ENCODE data around the gene PEX5L.
"Not testable (repeated sequence)": the region's sequence is repeated elsewhere in the genome, so short reads cannot be mapped to it uniquely, and the experiment has no call there.

Gene PEX5L

GRCh38 chr3:180036671-180037455, at the start of gene PEX5L:
PEX5L (minus strand) TSS chr3:180036937; CDS start chr3:180036599, 338 bp downstream.
- DNase-seq, result no peak

- DNase-seq, result no peak
These were observed 48.5 kb upstream of the PEX5L start for GRCh38 chr3:180085122-180085710.

GRCh38 chr3:180082699-180083098, 46.0 kb upstream of the PEX5L start:
- DNase-seq, result no peak

- DNase-seq, result no peak
These were observed 41.9 kb upstream of the PEX5L start for GRCh38 chr3:180078592-180078991.

GRCh38 chr3:180073561-180073960, 36.8 kb upstream of the PEX5L start:
- DNase-seq, result no peak

- no peak for DNase-seq
These were observed 36.0 kb upstream of the PEX5L start for GRCh38 chr3:180072786-180073185.

GRCh38 chr3:180070925-180071324, 34.2 kb upstream of the PEX5L start:
- DNase-seq, result no peak

GRCh38 chr3:180068023-180068422, 31.3 kb upstream of the PEX5L start:
- no peak for DNase-seq

- DNase-seq, result no peak
These were observed 29.9 kb upstream of the PEX5L start for GRCh38 chr3:180066598-180066997.

GRCh38 chr3:180063783-180064182, 27.0 kb upstream of the PEX5L start:
- no peak for DNase-seq

GRCh38 chr3:180062771-180063170, 26.0 kb upstream of the PEX5L start:
- DNase-seq, result no peak

GRCh38 chr3:180059356-180059755, 22.6 kb upstream of the PEX5L start:
- DNase-seq, result no peak

GRCh38 chr3:180058238-180058637, 21.5 kb upstream of the PEX5L start:
- DNase-seq, result no peak

GRCh38 chr3:180055656-180056055, 18.9 kb upstream of the PEX5L start:
- DNase-seq, result not testable (repeated sequence)

GRCh38 chr3:180049391-180049790, 12.7 kb upstream of the PEX5L start:
- no peak for DNase-seq

GRCh38 chr3:180048840-180049239, 12.1 kb upstream of the PEX5L start:
- no peak for DNase-seq

- DNase-seq, result no peak
These were observed 11.4 kb upstream of the PEX5L start for GRCh38 chr3:180048103-180048502.

GRCh38 chr3:180040966-180041365, 4.2 kb upstream of the PEX5L start:
- no peak for DNase-seq

- no peak for DNase-seq
These were observed 556 bp downstream of the PEX5L start for GRCh38 chr3:180036092-180036670.

- DNase-seq, result no peak
These were observed 9.7 kb downstream of the PEX5L start for GRCh38 chr3:180026997-180027396.

- DNase-seq, result no peak
These were observed 18.2 kb downstream of the PEX5L start for GRCh38 chr3:180018543-180018942.

- no peak for DNase-seq
These were observed 18.9 kb downstream of the PEX5L start for GRCh38 chr3:180017846-180018245.

GRCh38 chr3:180011927-180012326, 24.8 kb downstream of the PEX5L start:
- no peak for DNase-seq

GRCh38 chr3:180008318-180008717, 28.4 kb downstream of the PEX5L start:
- not testable (repeated sequence) for DNase-seq
